H9 (cell line): ENCODE results near the gene ADGRA1. TPM values are rescaled to one million over a fixed set of nuclear protein-coding genes. Genes with fewer than 3 reads are reported as not detected.

ENCODE experiments used
- DNase-seq: peaks from one replicate; pipeline ENCODE4 v3.0.0-alpha.2; 2017
- H2AFZ ChIP-seq: one replicate; pipeline ENCODE4 v1.6.1; 2013; ENCODE audit warnings: mild to moderate bottlenecking, low read length, control low read depth, moderate library complexity
- H2AK5ac ChIP-seq: 2 replicates; pipeline ENCODE4 v1.6.1; 2013; ENCODE audit warnings: low read length, control low read depth, mixed read lengths; ENCODE audit not compliant: insufficient read length
- H2BK120ac ChIP-seq: one replicate; pipeline ENCODE4 v1.6.1; 2013; ENCODE audit warnings: low read depth, mild to moderate bottlenecking, low read length, control low read depth, inconsistent platforms; ENCODE audit not compliant: poor library complexity, severe bottlenecking
- H2BK12ac ChIP-seq: 2 replicates; pipeline ENCODE4 v1.6.1; 2013; ENCODE audit warnings: low read length, control low read depth, mixed read lengths, low read depth; ENCODE audit not compliant: insufficient read length
- H2BK15ac ChIP-seq: 2 replicates; pipeline ENCODE4 v1.6.1; 2013; ENCODE audit warnings: low read depth, low read length, control low read depth
- H2BK20ac ChIP-seq: one replicate; pipeline ENCODE4 v1.6.1; 2013; ENCODE audit warnings: low read depth, mild to moderate bottlenecking, low read length, control low read depth, inconsistent platforms; ENCODE audit not compliant: poor library complexity, severe bottlenecking
- H2BK5ac ChIP-seq: 2 replicates; pipeline ENCODE4 v1.6.1; 2013; ENCODE audit warnings: low read length, control low read depth, mixed read lengths; ENCODE audit not compliant: insufficient read length
- H3K14ac ChIP-seq: 2 replicates; pipeline ENCODE4 v1.6.1; 2013; ENCODE audit warnings: low read length, control low read depth; ENCODE audit not compliant: insufficient read depth
- H3K18ac ChIP-seq: 2 replicates; pipeline ENCODE4 v1.6.1; 2013; ENCODE audit warnings: low read depth, mild to moderate bottlenecking, mixed read lengths, low read length, control low read depth; ENCODE audit not compliant: insufficient read length
- H3K23ac ChIP-seq: 2 replicates; pipeline ENCODE4 v1.6.1; 2013; ENCODE audit warnings: low read length, control low read depth, mixed read lengths, low read depth; ENCODE audit not compliant: insufficient read length
- H3K23me2 ChIP-seq: 2 replicates; pipeline ENCODE4 v1.6.1; 2013; ENCODE audit warnings: low read depth, mild to moderate bottlenecking, mixed read lengths, low read length, control low read depth; ENCODE audit not compliant: insufficient read length, poor library complexity, severe bottlenecking
- H3K27ac ChIP-seq: 2 replicates; pipeline ENCODE4 v1.5.1; 2013; ENCODE audit warnings: low read length, control low read depth, mixed read lengths, low read depth; ENCODE audit not compliant: insufficient read length
- H3K27me3 ChIP-seq: 2 replicates; pipeline ENCODE4 v1.6.1; 2013; ENCODE audit warnings: low read length, control low read depth, inconsistent platforms; ENCODE audit not compliant: insufficient read depth
- H3K4ac ChIP-seq: 2 replicates; pipeline ENCODE4 v1.6.1; 2013; ENCODE audit warnings: low read depth, mild to moderate bottlenecking, control low read depth, inconsistent platforms, low read length, moderate library complexity
- H3K4me1 ChIP-seq: 2 replicates; pipeline ENCODE4 v1.6.1; 2013; ENCODE audit warnings: low read length, control low read depth, inconsistent platforms; ENCODE audit not compliant: insufficient read depth
- H3K4me2 ChIP-seq: 2 replicates; pipeline ENCODE4 v1.6.1; 2013; ENCODE audit warnings: low read length, control low read depth, mixed read lengths; ENCODE audit not compliant: insufficient read length, insufficient read depth
- H3K56ac ChIP-seq: 2 replicates; pipeline ENCODE4 v1.6.1; 2013; ENCODE audit warnings: low read depth, mild to moderate bottlenecking, mixed read lengths, low read length, control low read depth; ENCODE audit not compliant: insufficient read length
- H3K79me1 ChIP-seq: 2 replicates; pipeline ENCODE4 v1.6.1; 2013; ENCODE audit warnings: low read depth, mild to moderate bottlenecking, moderate library complexity, low read length, control low read depth, inconsistent platforms; ENCODE audit not compliant: insufficient read depth, poor library complexity, severe bottlenecking
- H3K79me2 ChIP-seq: 2 replicates; pipeline ENCODE4 v1.6.1; 2013; ENCODE audit warnings: low read length, control low read depth, inconsistent platforms; ENCODE audit not compliant: insufficient read depth
- H3K9ac ChIP-seq: 2 replicates; pipeline ENCODE4 v1.6.1; 2013; ENCODE audit warnings: low read length, control low read depth, mixed read lengths; ENCODE audit not compliant: insufficient read length; ENCODE audit errors: extremely low read depth
- H3K9me3 ChIP-seq: one replicate; pipeline ENCODE4 v1.6.1; 2013; ENCODE audit warnings: low read depth, low read length, inconsistent platforms; ENCODE audit not compliant: control insufficient read depth
- H3T11ph ChIP-seq: one replicate; pipeline ENCODE4 v1.6.1; 2013; ENCODE audit warnings: mild to moderate bottlenecking, low read length, control low read depth, inconsistent platforms
- H4K20me1 ChIP-seq: one replicate; pipeline ENCODE4 v1.6.1; 2013; ENCODE audit not compliant: control insufficient read depth, insufficient read length, insufficient read depth
- H4K5ac ChIP-seq: 2 replicates; pipeline ENCODE4 v1.6.1; 2013; ENCODE audit warnings: low read depth, mild to moderate bottlenecking, mixed read lengths, low read length, control low read depth; ENCODE audit not compliant: insufficient read length
- H4K8ac ChIP-seq: replicated peaks from 2 replicates; pipeline ENCODE4 v1.6.1; 2013; ENCODE audit warnings: low read length, control low read depth, mixed read lengths, low read depth; ENCODE audit not compliant: insufficient read length
- H4K91ac ChIP-seq: 2 replicates; pipeline ENCODE4 v1.6.1; 2013; ENCODE audit warnings: low read depth, mild to moderate bottlenecking, moderate library complexity, mixed read lengths, low read length, control low read depth; ENCODE audit not compliant: insufficient read length
- H3K27ac Mint-ChIP-seq, 3 experiments: 2 replicates in 2 of 3; 3 replicates in 1 of 3; pipeline ENCODE4 v1.8.0; 2020 to 2021; ENCODE audit warnings: mixed read lengths in 3 of 3, mild to moderate bottlenecking in 1 of 3, moderate library complexity in 1 of 3
- H3K27me3 Mint-ChIP-seq: 2 replicates; pipeline ENCODE4 v1.8.0; 2021; ENCODE audit warnings: low read depth, mild to moderate bottlenecking, moderate library complexity, mixed read lengths
- H3K36me3 Mint-ChIP-seq, 3 experiments: 2 replicates in 2 of 3; 3 replicates in 1 of 3; pipeline ENCODE4 v1.8.0; 2020 to 2021; ENCODE audit warnings: low read depth in 3 of 3, mixed read lengths in 3 of 3; ENCODE audit not compliant: insufficient read depth in 1 of 3
- H3K4me1 Mint-ChIP-seq, 2 experiments: 2 replicates each; pipeline ENCODE4 v1.8.0; 2020; ENCODE audit warnings: mixed read lengths in 2 of 2
- H3K4me3 Mint-ChIP-seq, 2 experiments: 2 replicates in 1 of 2; 3 replicates in 1 of 2; pipeline ENCODE4 v1.8.0; 2020 to 2021; ENCODE audit warnings: mild to moderate bottlenecking in 2 of 2, mixed read lengths in 2 of 2, moderate library complexity in 1 of 2
- H3K9me3 Mint-ChIP-seq, 2 experiments: 2 replicates in 1 of 2; 3 replicates in 1 of 2; pipeline ENCODE4 v1.8.0; 2020; ENCODE audit warnings: mild to moderate bottlenecking in 2 of 2, mixed read lengths in 2 of 2, moderate library complexity in 1 of 2
- CTCF ChIP-seq: fragments of 200-600 bp; sonication (generic); conservative IDR thresholded peaks from 3 replicates; pipeline ENCODE4 v1.8.0; 2021; ENCODE audit warnings: antibody characterized with exemption, mild to moderate bottlenecking
- WGBS: extraction: QIAGEN DNeasy Blood & Tissue Kit; methylation state at CpG from one replicate; pipeline ENCODE4 v1.1.7; 2013; ENCODE audit warnings: missing lambda C conversion rate, low lambda C conversion rate, mixed read lengths; ENCODE audit not compliant: insufficient read length; ENCODE audit errors: extremely low coverage; 5-methylcytosine and 5-hydroxymethylcytosine counted together
- total RNA-seq: library from RNA; stranded (reverse); gene quantifications from 2 replicates; pipeline ENCODE4 v1.2.1, GENCODE V29; 2021

Gene ADGRA1
- total RNA-seq, 1 experiment from 2014 or later = 0.11 TPM

GRCh38 chr10:133158437-133158755 is 70.7 kb downstream of the ADGRA1 start:
- no peak overlapping the region for H2BK120ac ChIP-seq
- no peak overlapping the region for H3K18ac ChIP-seq
- no CpG with 5 or more reads among the region's 12 CpGs for WGBS
- H3K36me3 Mint-ChIP-seq = peaks cover 7 to 10% (median 9%) of the 10 kb centered on the region in 3 experiments; a peak in 6 of 7 replicates
- H3K9me3 ChIP-seq = no peaks in the 10 kb centered on the region
- no peak overlapping the region for H2BK20ac ChIP-seq
- H3T11ph ChIP-seq = no peak overlapping the region
- H3K23ac ChIP-seq = no peak overlapping the region
- DNase-seq = peak; percentile 32
- H3K56ac ChIP-seq = no peak overlapping the region
- no peak overlapping the region for H4K5ac ChIP-seq
- H3K27me3 ChIP-seq = no peaks in the 10 kb centered on the region
- H3K4me3 Mint-ChIP-seq = peak overlapping the region in 1 of 2 experiments; percentile 42; a peak in 1 of 5 replicates
- H4K20me1 ChIP-seq = no peaks in the 10 kb centered on the region
- H3K79me1 ChIP-seq = no peaks in the 10 kb centered on the region
- H3K4me1 Mint-ChIP-seq = peaks cover 22 to 29% of the 10 kb centered on the region in 2 experiments
- no peak overlapping the region for H3K4me2 ChIP-seq
- peaks cover 3 to 4% of the 10 kb centered on the region in 2 experiments; a peak in 1 of 5 replicates for H3K9me3 Mint-ChIP-seq
- H3K27ac ChIP-seq = no peak overlapping the region
- TF ChIP-seq CTCF = no peak
- H3K4me1 ChIP-seq = no peaks in the 10 kb centered on the region; the same call in 1 of the 2 replicates
- H3K27ac Mint-ChIP-seq = no peak overlapping the region
- H2AK5ac ChIP-seq = no peak overlapping the region
- H3K27me3 Mint-ChIP-seq = peaks cover 3% of the 10 kb centered on the region
- no peak overlapping the region for H3K14ac ChIP-seq
- no peak overlapping the region for H3K9ac ChIP-seq
- no peak overlapping the region for H4K8ac ChIP-seq
- no peak overlapping the region for H2AFZ ChIP-seq
- H3K23me2 ChIP-seq = peaks cover 10% of the 10 kb centered on the region
- no peak overlapping the region for H4K91ac ChIP-seq
- H2BK5ac ChIP-seq = no peak overlapping the region
- no peak overlapping the region for H2BK15ac ChIP-seq
- no peak overlapping the region for H2BK12ac ChIP-seq
- no peak overlapping the region for H3K4ac ChIP-seq
- H3K79me2 ChIP-seq = no peaks in the 10 kb centered on the region
